ENCODE measurements around the gene TMEM52B. TPM values are rescaled to one million over a fixed set of nuclear protein-coding genes. Genes with fewer than 3 reads are reported as not detected.

The TMEM52B gene
- total and polyA plus RNA-seq, 2 of the 13 experiments (the other 11 are each of a cell fraction or from before 2014, with no cell fraction given), result not detected

DNA sequence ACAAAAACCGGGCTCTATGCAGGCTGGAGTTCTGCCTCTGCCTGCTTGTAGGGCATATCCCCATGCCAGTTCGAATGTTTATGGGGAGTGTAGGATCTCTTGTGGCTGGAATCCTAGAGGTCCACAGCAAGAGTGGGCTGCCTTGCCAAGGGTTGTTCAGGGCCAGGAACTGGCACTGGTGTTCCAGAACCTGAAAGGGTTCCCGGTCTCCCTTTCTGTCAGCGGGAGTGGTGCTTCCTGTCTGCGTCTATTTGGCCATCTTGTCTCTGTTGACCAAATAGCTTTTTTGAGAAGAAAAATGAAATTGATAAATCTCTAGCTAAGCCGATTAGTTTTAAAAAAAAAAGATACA is 24.7 kb upstream of the TMEM52B start (continued):
- TF ChIP-seq, protein P1, sequence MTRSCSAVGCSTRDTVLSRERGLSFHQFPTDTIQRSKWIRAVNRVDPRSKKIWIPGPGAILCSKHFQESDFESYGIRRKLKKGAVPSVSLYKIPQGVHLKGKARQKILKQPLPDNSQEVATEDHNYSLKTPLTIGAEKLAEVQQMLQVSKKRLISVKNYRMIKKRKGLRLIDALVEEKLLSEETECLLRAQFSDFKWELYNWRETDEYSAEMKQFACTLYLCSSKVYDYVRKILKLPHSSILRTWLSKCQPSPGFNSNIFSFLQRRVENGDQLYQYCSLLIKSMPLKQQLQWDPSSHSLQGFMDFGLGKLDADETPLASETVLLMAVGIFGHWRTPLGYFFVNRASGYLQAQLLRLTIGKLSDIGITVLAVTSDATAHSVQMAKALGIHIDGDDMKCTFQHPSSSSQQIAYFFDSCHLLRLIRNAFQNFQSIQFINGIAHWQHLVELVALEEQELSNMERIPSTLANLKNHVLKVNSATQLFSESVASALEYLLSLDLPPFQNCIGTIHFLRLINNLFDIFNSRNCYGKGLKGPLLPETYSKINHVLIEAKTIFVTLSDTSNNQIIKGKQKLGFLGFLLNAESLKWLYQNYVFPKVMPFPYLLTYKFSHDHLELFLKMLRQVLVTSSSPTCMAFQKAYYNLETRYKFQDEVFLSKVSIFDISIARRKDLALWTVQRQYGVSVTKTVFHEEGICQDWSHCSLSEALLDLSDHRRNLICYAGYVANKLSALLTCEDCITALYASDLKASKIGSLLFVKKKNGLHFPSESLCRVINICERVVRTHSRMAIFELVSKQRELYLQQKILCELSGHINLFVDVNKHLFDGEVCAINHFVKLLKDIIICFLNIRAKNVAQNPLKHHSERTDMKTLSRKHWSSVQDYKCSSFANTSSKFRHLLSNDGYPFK (CRISPR knock-in tag; IDR thresholded peaks at IDR 0.05; ENCODE audit: borderline replicate concordance), result no peak
- TF ChIP-seq HDAC1 (CRISPR knock-in tag; IDR thresholded peaks at IDR 0.05), result no peak
- no peak for TF ChIP-seq FOXC1 (CRISPR knock-in tag; IDR thresholded peaks at IDR 0.05; ENCODE audit: borderline replicate concordance)
- no peak for TF ChIP-seq EHMT2 (IDR thresholded peaks at IDR 0.05; ENCODE audit: borderline replicate concordance, low read depth, low read length)

DNA sequence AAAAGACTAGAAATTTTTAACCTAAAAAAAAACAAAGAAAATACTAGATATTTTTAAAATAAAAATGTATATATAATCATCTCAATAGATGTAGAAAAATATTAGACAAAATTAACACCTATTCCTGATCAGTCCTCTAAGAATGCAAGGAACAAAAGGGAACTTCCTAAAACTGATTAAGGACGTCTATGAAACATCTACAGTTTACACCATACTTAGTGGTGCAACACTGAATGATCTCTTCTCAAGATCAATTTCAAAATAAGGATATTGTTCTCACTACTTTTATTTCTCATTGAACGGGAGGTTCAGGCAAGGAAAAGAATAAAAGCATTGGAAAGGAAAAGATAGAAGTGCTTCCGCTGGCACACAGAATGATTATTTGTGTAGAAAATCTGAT is 22.9 kb upstream of the TMEM52B start:
- in situ Hi-C loops (cut with HindIII; ENCODE audit: extremely low pct_ligation_motif_present, low pct_unique_long_range_greater_than_20kb), result no loop called here
- no peaks in the 10 kb centered on the region for H3K9me3 ChIP-seq (ENCODE audit: low read length)
- no peaks in the 10 kb centered on the region for H3K36me3 ChIP-seq (replicated peaks in 1 of 2; ENCODE audit: control insufficient read depth in 1 of 2, insufficient read depth in 2 of 2, low read length in 2 of 2)
- no peaks in the 10 kb centered on the region for H3K79me2 ChIP-seq (ENCODE audit: insufficient read depth, low read length)
- no peak for FAIRE-seq
- intact Hi-C loops (cut with micrococcal nuclease; ENCODE audit: unreplicated experiment), result loop anchor here (10.0 kb wide), 1 partner anchor 1329 kb away; no protein-coding TSS in a partner anchor
- no peak overlapping the region for H3K4me2 ChIP-seq (ENCODE audit: low read depth, low read length)
- DNase-seq (ENCODE audit: low spot score), result no peak
- 62% methylated on average over 3 of the region's 3 CpGs for whole genome bisulfite sequencing (ENCODE audit: low lambda C conversion rate)
- H3K9ac ChIP-seq (ENCODE audit: insufficient read depth, low read depth, low read length), result no peak overlapping the region
- H3K4me1 ChIP-seq (ENCODE audit: insufficient read depth, low read length), result no peaks in the 10 kb centered on the region
- H4K20me1 ChIP-seq (ENCODE audit: insufficient read depth, low read length), result no peaks in the 10 kb centered on the region
- no peak for ATAC-seq
- H3K27me3 ChIP-seq (ENCODE audit: control insufficient read depth in 1 of 2, insufficient read depth in 2 of 2, low read length in 2 of 2), result 0 out of 5 replicates have a peak, but pooled peaks cover 0 to 5% of the 10 kb centered on the region in 2 experiments
- TF ChIP-seq KAT7 (CRISPR knock-in tag; IDR thresholded peaks at IDR 0.05; ENCODE audit: borderline replicate concordance) (no peak), MAFK (conservative IDR thresholded peaks at IDR 0.05 in 1 of 2, IDR thresholded peaks at IDR 0.05 in 1 of 2; ENCODE audit: low read length in 2 of 2) (peak in 1 of 2 experiments; percentile 37; a peak in 1 of 4 replicates)
- no peak overlapping the region for H3K4me3 ChIP-seq (replicated peaks in 1 of 3; ENCODE audit: insufficient read depth in 1 of 3, low read depth in 2 of 3, low read length in 3 of 3)
- H2AFZ ChIP-seq (ENCODE audit: low read length), result no peak overlapping the region
- POLR2A ChIA-PET, result no interaction called here
- H3K27ac ChIP-seq (ENCODE audit: extremely low read length, insufficient read depth, low read length), result no peak overlapping the region
- no TSS peak for BruUV-seq (replicated peaks)
- CTCF ChIA-PET (ENCODE audit: low intra/inter-chr PET ratio, low total read pairs), result no interaction called here

All from HepG2 (cell line).